Right lobe of liver (tissue), 6 donors: ENCODE results near the gene GJC2. TPM values are rescaled to one million over a fixed set of nuclear protein-coding genes. Genes with fewer than 3 reads are reported as not detected.

ENCODE experiments used
- ATAC-seq, 4 donors: fragments of 200-7000 bp; cut with Tn5 transposase; one replicate each; pipeline ENCODE4 v1.9.1; 2020; ENCODE audit warnings: mild to moderate bottlenecking in 4 of 4, moderate library complexity in 4 of 4
- DNase-seq, 3 donors: peaks; one replicate each; pipeline ENCODE4 v3.0.0-alpha.2; 2020
- H3K27ac ChIP-seq, 3 donors: fragments of 200-600 bp; one replicate each; pipeline ENCODE4 v1.8.0; 2022
- H3K27me3 ChIP-seq, 2 donors: fragments of 200-600 bp; one replicate each; pipeline ENCODE4 v1.8.0; 2022
- H3K36me3 ChIP-seq, 4 donors: fragments of 200-600 bp; sonication (generic) in 1 of 4; one replicate each; pipeline versions ENCODE4 v1.5.1 to v1.8.0; 2017 to 2022; ENCODE audit warnings: control low read depth in 1 of 4
- H3K4me1 ChIP-seq, 4 donors: fragments of 200-600 bp; sonication (generic) in 1 of 4; one replicate each; pipeline versions ENCODE4 v1.5.1 to v1.8.0; 2017 to 2022; ENCODE audit warnings: control low read depth in 1 of 4
- H3K4me3 ChIP-seq, 3 donors: fragments of 200-600 bp; one replicate each; pipeline ENCODE4 v1.8.0; 2022
- H3K9me3 ChIP-seq, 4 donors: fragments of 200-600 bp; sonication (generic) in 1 of 4; one replicate each; pipeline versions ENCODE4 v1.5.1 to v1.8.0; 2017 to 2022; ENCODE audit warnings: control low read depth in 1 of 4
- CTCF ChIP-seq, 4 donors: fragments of 200-600 bp in 3 of 4; fragments of 450-650 bp in 1 of 4; IDR thresholded peaks; one replicate each; pipeline versions ENCODE4 v1.5.1 to v1.8.0; 2016 to 2022; ENCODE audit warnings: antibody characterized with exemption in 4 of 4, mild to moderate bottlenecking in 2 of 4
- POLR2A ChIP-seq: fragments of 450-650 bp; IDR thresholded peaks from one replicate; pipeline ENCODE4 v1.6.1; 2017; ENCODE audit warnings: antibody characterized with exemption, mild to moderate bottlenecking
- WGBS: methylation state at CpG from one replicate; pipeline ENCODE4 v1.1.6; 2018; ENCODE audit warnings: low coverage, low lambda C conversion rate; ENCODE audit not compliant: insufficient coverage; ENCODE audit errors: missing lambda C conversion rate; 5-methylcytosine and 5-hydroxymethylcytosine counted together
- intact Hi-C, 2 donors: fragments of 100-400 bp; cut with DNase I; formaldehyde crosslinking; loops; one replicate each; pipeline versions ENCODE4 v1.11.2 to v1.14.1; 2022
- total RNA-seq, 6 experiments: library from RNA; depleted of rRNA in 2 of 6; stranded (reverse); fragments of >200 nt in 2 of 6; fragmentation: NEBNext Ultra II Directional in 3 of 6; extraction: Animal tissue kit (Norgen Biotek cat#: 25700) in 3 of 6; gene quantifications; one replicate each; pipeline versions ENCODE4 v1.1.0 to v1.2.4, GENCODE V29; 2016 to 2023
- donor health status: DM: no; HTN: yes; CAD: no.
- donor health status: DM: no; HTN: no; CAD: no.
- donor health status: DM: no; HTN: no; CAD: no.
- donor health status: DM: no; HTN: yes; CAD: no.
- donor health status: DM: no; HTN: yes; CAD: no.

GJC2 gene
- total RNA-seq, 6 experiments from 2014 or later, result 0.12 to 0.44 (median 0.16) TPM; not detected in 1

GRCh38 chr1:228194921-228195812, 45.4 kb downstream of the GJC2 start:
- intact Hi-C loops, result no loop called here
- 83% methylated on average over 8 of the region's 8 CpGs for WGBS
- peak in 1 of 3 donors; percentile 0 for DNase-seq

GRCh38 chr1:228197555-228198147, 47.9 kb downstream of the GJC2 start:
- intact Hi-C loops, result no loop called here
- no peak for ATAC-seq
- no peak for DNase-seq
- Histone ChIP-seq H3K9me3 (no peaks in the 10 kb centered on the region), H3K27ac (no peak overlapping the region), H3K36me3 (no peaks in the 10 kb centered on the region), H3K4me3 (no peak overlapping the region), H3K27me3 (no peaks in the 10 kb centered on the region), H3K4me1 (no peaks in the 10 kb centered on the region)
- WGBS, result 97% methylated on average over 3 of the region's 4 CpGs
- TF ChIP-seq CTCF (IDR thresholded peaks at IDR 0.05) (no peak), POLR2A (no peak)

More at GRCh38 chr1:228194921-228195812, 45.4 kb downstream of the GJC2 start:
- no peak for ATAC-seq
- Histone ChIP-seq H3K4me1 (no peaks in the 10 kb centered on the region), H3K36me3 (no peaks in the 10 kb centered on the region), H3K9me3 (no peaks in the 10 kb centered on the region), H3K27me3 (no peaks in the 10 kb centered on the region), H3K4me3 (no peak overlapping the region), H3K27ac (no peak overlapping the region)
- TF ChIP-seq CTCF (IDR thresholded peaks at IDR 0.05) (no peak), POLR2A (no peak)

- intact Hi-C loops, result no loop called here
- WGBS, result 79% methylated on average over 2 of the region's 2 CpGs
Observed at GRCh38 chr1:228198977-228199590, 49.4 kb downstream of the GJC2 start.

GRCh38 chr1:228204958-228205357, 55.2 kb downstream of the GJC2 start:
- DNase-seq, result no peak
- WGBS, result 33% methylated on average over 5 of the region's 8 CpGs

More at GRCh38 chr1:228198977-228199590, 49.4 kb downstream of the GJC2 start:
- no peak for DNase-seq
- Histone ChIP-seq H3K27ac (no peak overlapping the region), H3K27me3 (no peaks in the 10 kb centered on the region), H3K4me1 (no peaks in the 10 kb centered on the region), H3K9me3 (no peaks in the 10 kb centered on the region), H3K36me3 (no peaks in the 10 kb centered on the region), H3K4me3 (no peak overlapping the region)
- no peak for TF ChIP-seq POLR2A
- no peak for TF ChIP-seq CTCF (IDR thresholded peaks at IDR 0.05)
- no peak for ATAC-seq

More at GRCh38 chr1:228204958-228205357, 55.2 kb downstream of the GJC2 start:
- intact Hi-C loops, result no loop called here
- no peak overlapping the region for H3K27ac ChIP-seq
- no peak for TF ChIP-seq CTCF (IDR thresholded peaks at IDR 0.05)
- H3K4me3 ChIP-seq, result no peak overlapping the region
- no peak for ATAC-seq
- no peaks in the 10 kb centered on the region for H3K36me3 ChIP-seq
- H3K27me3 ChIP-seq, result no peaks in the 10 kb centered on the region
- no peaks in the 10 kb centered on the region for H3K9me3 ChIP-seq
- H3K4me1 ChIP-seq, result no peaks in the 10 kb centered on the region
